Measurements from ENCODE around the gene DAAM2.

- TF ChIP-seq EZH2 (IDR thresholded peaks at IDR 0.05; ENCODE audit: low read depth, low read length, severe bottlenecking) (no peak), TAF1 (IDR thresholded peaks at IDR 0.05; ENCODE audit: low read depth, low read length) (no peak)
These were observed 31.8 kb upstream of the DAAM2 start for GRCh38 chr6:39760226-39760952.
